H54 (cell line): ENCODE measurements around the gene GMPR2.

Experiments
- DNase-seq: peaks from one replicate; pipeline ENCODE4 v3.0.0; 2011; ENCODE audit warnings: low spot score, mixed read lengths; ENCODE audit not compliant: insufficient read length
- FAIRE-seq: peaks from 3 replicates; lab custom pipeline; 2011; peaks lifted over from hg19 to GRCh38; lab: Jason Lieb, UNC
- POLR2A ChIP-seq: IDR thresholded peaks from 2 replicates; pipeline ENCODE4 v1.6.1; 2011; ENCODE audit warnings: low read depth, mild to moderate bottlenecking, low read length

GMPR2 gene

GRCh38 chr14:24279301-24280186, 46.8 kb downstream of the GMPR2 start:
- DNase-seq (no peak), FAIRE-seq (no peak)
- TF ChIP-seq POLR2A = no peak

- FAIRE-seq (no peak), DNase-seq (no peak)
- TF ChIP-seq POLR2A = no peak
Measured at GRCh38 chr14:24280797-24281460, 48.2 kb downstream of the GMPR2 start.

GRCh38 chr14:24281636-24282035, 48.9 kb downstream of the GMPR2 start:
- no peak for FAIRE-seq
- no peak for DNase-seq
- no peak for TF ChIP-seq POLR2A

GRCh38 chr14:24282736-24283135, 50.0 kb downstream of the GMPR2 start:
- no peak for TF ChIP-seq POLR2A
- DNase-seq = no peak
- no peak for FAIRE-seq

- DNase-seq = no peak
- no peak for TF ChIP-seq POLR2A
- FAIRE-seq = no peak
Measured at GRCh38 chr14:24283796-24284460, 51.2 kb downstream of the GMPR2 start.

- no peak for TF ChIP-seq POLR2A
- FAIRE-seq (no peak), DNase-seq (no peak)
Measured at GRCh38 chr14:24284501-24285035, 51.8 kb downstream of the GMPR2 start.

GRCh38 chr14:24285351-24285750, 52.6 kb downstream of the GMPR2 start:
- FAIRE-seq (no peak), DNase-seq (no peak)

GRCh38 chr14:24286996-24287395, 54.3 kb downstream of the GMPR2 start:
- DNase-seq (no peak), FAIRE-seq (no peak)
- no peak for TF ChIP-seq POLR2A

More at GRCh38 chr14:24285351-24285750, 52.6 kb downstream of the GMPR2 start:
- TF ChIP-seq POLR2A = no peak
